GM12801 (cell line): ENCODE results near the gene CDHR1.

ENCODE experiments used
- TF ChIP-seq, protein P1 (sequence below): IDR thresholded peaks from one replicate; pipeline ENCODE4 v1.5.1; 2011; ENCODE audit warnings: control low read depth; ENCODE audit not compliant: insufficient read length; ENCODE audit errors: extremely low read depth

CDHR1 gene

DNA sequence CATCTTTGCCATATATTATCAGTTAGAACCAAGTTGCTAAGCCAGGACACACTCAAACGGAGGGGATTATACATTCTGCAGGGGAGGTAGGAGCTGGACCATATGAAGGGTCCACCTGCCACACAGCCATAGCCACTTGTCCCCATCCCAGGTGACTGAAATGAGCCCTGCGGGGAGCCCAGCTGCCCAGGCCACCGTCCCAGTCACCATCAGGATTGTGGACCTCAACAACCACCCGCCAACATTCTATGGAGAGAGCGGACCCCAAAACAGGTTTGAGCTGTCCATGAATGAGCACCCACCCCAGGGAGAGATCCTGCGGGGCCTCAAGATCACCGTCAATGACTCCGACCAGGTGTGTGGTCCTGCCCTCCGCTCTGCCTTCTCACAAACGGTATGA, 13.7 kb downstream of the CDHR1 start:
- TF ChIP-seq, protein P1, sequence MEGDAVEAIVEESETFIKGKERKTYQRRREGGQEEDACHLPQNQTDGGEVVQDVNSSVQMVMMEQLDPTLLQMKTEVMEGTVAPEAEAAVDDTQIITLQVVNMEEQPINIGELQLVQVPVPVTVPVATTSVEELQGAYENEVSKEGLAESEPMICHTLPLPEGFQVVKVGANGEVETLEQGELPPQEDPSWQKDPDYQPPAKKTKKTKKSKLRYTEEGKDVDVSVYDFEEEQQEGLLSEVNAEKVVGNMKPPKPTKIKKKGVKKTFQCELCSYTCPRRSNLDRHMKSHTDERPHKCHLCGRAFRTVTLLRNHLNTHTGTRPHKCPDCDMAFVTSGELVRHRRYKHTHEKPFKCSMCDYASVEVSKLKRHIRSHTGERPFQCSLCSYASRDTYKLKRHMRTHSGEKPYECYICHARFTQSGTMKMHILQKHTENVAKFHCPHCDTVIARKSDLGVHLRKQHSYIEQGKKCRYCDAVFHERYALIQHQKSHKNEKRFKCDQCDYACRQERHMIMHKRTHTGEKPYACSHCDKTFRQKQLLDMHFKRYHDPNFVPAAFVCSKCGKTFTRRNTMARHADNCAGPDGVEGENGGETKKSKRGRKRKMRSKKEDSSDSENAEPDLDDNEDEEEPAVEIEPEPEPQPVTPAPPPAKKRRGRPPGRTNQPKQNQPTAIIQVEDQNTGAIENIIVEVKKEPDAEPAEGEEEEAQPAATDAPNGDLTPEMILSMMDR: no peak

DNA sequence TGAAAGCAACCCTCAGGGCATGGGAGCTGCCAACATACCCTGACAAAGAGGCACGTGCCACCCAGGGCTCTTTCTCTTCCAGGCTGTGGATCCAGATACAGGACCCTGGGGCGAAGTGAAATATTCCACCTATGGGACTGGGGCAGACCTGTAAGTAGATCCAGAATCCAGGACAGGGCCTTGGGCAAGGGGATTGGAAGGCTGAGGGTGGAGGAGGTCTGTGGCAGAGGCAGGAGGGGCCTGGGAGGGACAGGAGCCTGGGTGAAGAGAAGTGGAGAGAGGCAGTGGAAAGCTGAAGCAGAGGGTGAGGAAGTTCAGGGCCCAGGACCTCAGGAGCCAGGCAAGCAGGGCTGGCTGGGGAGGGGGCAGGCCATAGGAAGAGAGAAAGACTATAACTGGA, 17.2 kb downstream of the CDHR1 start:
- TF ChIP-seq, protein P1: no peak

DNA sequence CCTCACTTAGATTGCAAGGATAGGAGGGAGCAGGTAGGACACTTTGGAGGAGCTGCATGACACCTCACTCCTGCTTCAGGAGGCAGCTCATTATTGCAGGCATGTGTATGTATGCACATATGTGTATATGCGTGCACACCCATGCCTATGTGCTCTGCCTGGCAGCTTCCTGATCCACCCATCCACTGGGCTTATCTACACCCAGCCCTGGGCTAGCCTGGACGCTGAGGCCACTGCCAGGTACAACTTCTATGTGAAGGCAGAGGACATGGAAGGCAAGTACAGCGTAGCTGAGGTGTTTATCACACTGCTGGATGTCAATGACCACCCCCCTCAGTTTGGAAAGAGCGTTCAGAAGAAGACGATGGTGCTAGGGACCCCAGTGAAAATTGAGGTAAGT, 17.7 kb downstream of the CDHR1 start:
- TF ChIP-seq, protein P1: no peak

GRCh38 chr10:84213076-84213475, 18.7 kb downstream of the CDHR1 start:
- TF ChIP-seq, protein P1: no peak

GRCh38 chr10:84214046-84214572, 19.8 kb downstream of the CDHR1 start:
- TF ChIP-seq, protein P1: no peak

- TF ChIP-seq, protein P1: no peak
Observed at GRCh38 chr10:84214612-84215235, 20.4 kb downstream of the CDHR1 start.

- TF ChIP-seq, protein P1: no peak
Observed at GRCh38 chr10:84216834-84217233, 22.5 kb downstream of the CDHR1 start.
